Heart right ventricle (tissue), 16 donors: ENCODE data around the gene NFAT5. TPM values are rescaled to one million over a fixed set of nuclear protein-coding genes. Genes with fewer than 3 reads are reported as not detected.

ENCODE experiments used
- ATAC-seq, 8 donors: fragments of 200-7000 bp; cut with Tn5 transposase; one replicate each; pipeline ENCODE4 v1.9.1; 2020; ENCODE audit warnings: mild to moderate bottlenecking in 8 of 8, moderate library complexity in 8 of 8, moderate number of reproducible peaks in 1 of 8
- DNase-seq, 2 donors: peaks; one replicate each; pipeline ENCODE4 v3.0.0-alpha.2; 2020
- H3K27ac ChIP-seq, 10 donors: fragments of 200-600 bp; sonication (generic) in 2 of 10; one replicate each; pipeline versions ENCODE4 v1.5.0 to v1.8.0; 2020 to 2022; ENCODE audit warnings: mild to moderate bottlenecking in 3 of 10
- H3K27me3 ChIP-seq, 7 donors: fragments of 200-600 bp; one replicate each; pipeline ENCODE4 v1.8.0; 2021 to 2022; ENCODE audit warnings: mild to moderate bottlenecking in 2 of 7
- H3K36me3 ChIP-seq, 9 donors: fragments of 200-600 bp; sonication (generic) in 1 of 9; one replicate each; pipeline versions ENCODE4 v1.5.0 to v1.8.0; 2020 to 2022; ENCODE audit warnings: mild to moderate bottlenecking in 2 of 9
- H3K4me1 ChIP-seq, 9 donors: fragments of 200-600 bp; sonication (generic) in 1 of 9; one replicate each; pipeline versions ENCODE4 v1.5.0 to v1.8.0; 2020 to 2022; ENCODE audit warnings: mild to moderate bottlenecking in 4 of 9
- H3K4me3 ChIP-seq, 10 donors: fragments of 200-600 bp; sonication (generic) in 2 of 10; one replicate each; pipeline versions ENCODE4 v1.5.0 to v1.8.0; 2020 to 2022; ENCODE audit warnings: mild to moderate bottlenecking in 7 of 10, moderate library complexity in 2 of 10
- H3K9me3 ChIP-seq, 11 donors: fragments of 200-600 bp in 10 of 11; sonication (generic) in 2 of 11; one replicate each; pipeline versions ENCODE4 v1.5.0 to v1.8.0; 2013 to 2022; ENCODE audit warnings: mild to moderate bottlenecking in 2 of 11, control low read depth in 1 of 11, moderate library complexity in 1 of 11
- WGBS, 2 donors: extraction: QIAGEN DNeasy Blood & Tissue Kit; methylation state at CpG; one replicate each; pipeline ENCODE4 v1.1.7; 2013; ENCODE audit warnings: inconsistent platforms in 1 of 2; 5-methylcytosine and 5-hydroxymethylcytosine counted together
- intact Hi-C, 10 donors: fragments of 100-400 bp; cut with DNase I; formaldehyde crosslinking; loops; one replicate each; pipeline versions ENCODE4 v1.11.1 to v1.14.2; 2022
- microRNA-seq, 2 donors: library from miRNA; unstranded; fragments of <30 nt; microRNA quantifications; one replicate each; pipeline ENCODE4 v1.2.0, GENCODE V29; 2021
- polyA plus RNA-seq, 2 donors: library from polyadenylated mRNA; stranded (reverse); fragments of 200-250 nt; gene quantifications; one replicate each; pipeline ENCODE4 v1.2.3, GENCODE V29; 2013
- total RNA-seq, 10 donors: library from RNA; stranded (reverse); fragmentation: NEBNext Ultra II Directional in 3 of 10; extraction: Animal tissue kit (Norgen Biotek cat#: 25700) in 3 of 10; gene quantifications; one replicate each; pipeline versions ENCODE4 v1.2.1 to v1.2.4, GENCODE V29; 2021 to 2023
- TF ChIP-seq, protein P1 (sequence below), 9 donors: fragments of 200-600 bp; sonication (generic) in 2 of 9; IDR thresholded peaks; one replicate each; pipeline versions ENCODE4 v1.5.0 to v1.8.0; 2021 to 2022; ENCODE audit warnings: antibody characterized with exemption in 9 of 9, mild to moderate bottlenecking in 5 of 9, moderate library complexity in 1 of 9
- donor health status: Arrhythmogenic right ventricular cardiomyopathy.
- donor health status: ischemic (EF 13 %, LVEDD 7.1; RV severe dilation, severe dysfunction).
- donor health status: healthy with polysubstance abuse.
- donor health status: DM: no; HTN: yes; CAD: no.
- donor health status: DM: no; HTN: no; CAD: no.
- donor health status: ischemic (EF 25% LVEDD 6.9; RV normal size, moderate dysfunction).
- donor health status: ischemic (EF 25% LVEDD 5.7; RV mildly dilated, moderate dysfunction).
- donor health status: healthy.
- donor health status: DM: yes; HTN: yes; CAD: no.
- donor health status: Ischemic cardiomyopathy.
- donor health status: ischemic (EF 35%, LVEDD 5.7; RV mildly dilated, moderate dysfunction).
- donor health status: nonischemic (EF 11% LVEDD 7.7; RV severe dilation, severe dysfunction).
- donor health status: DM: yes; HTN: yes; CAD: no.
- donor health status: PGD.
- donor health status: ischemic (EF 29% LVEDD 5.4; RV normal size, mild dysfunction).
- donor health status: nonischemic (EF 23%, LVEDD 6.1; RV moderate dilation, normal function).

Gene NFAT5
- total and polyA plus RNA-seq, 12 donors, result 1.7 to 23.7 (median 20.8) TPM

DNA sequence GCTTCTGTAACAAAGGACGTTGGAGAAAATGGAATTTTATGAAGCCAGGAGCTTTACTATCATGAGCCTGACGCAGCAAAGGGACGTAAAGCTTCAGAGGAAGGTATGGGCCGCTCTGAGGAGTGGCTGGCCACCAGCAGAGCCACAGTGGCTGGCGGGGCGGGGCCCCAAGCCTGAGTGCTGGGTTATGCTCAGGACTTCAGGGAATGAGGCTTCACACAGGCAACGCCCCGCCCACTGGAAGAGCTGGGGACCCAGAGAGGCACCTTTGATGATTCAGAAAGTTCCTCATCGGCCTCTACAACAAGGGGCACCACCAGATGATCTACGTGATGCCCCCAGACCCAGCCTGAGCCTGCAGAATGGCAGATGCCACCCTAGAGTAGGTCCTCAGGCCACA lies 180.2 kb downstream of the NFAT5 start:
- H3K4me1 ChIP-seq, result peaks cover 0 to 16% (median 13%) of the 10 kb centered on the region in 9 donors
- H3K9me3 ChIP-seq, result no peaks in the 10 kb centered on the region
- no peak for DNase-seq
- no peaks in the 10 kb centered on the region for H3K27me3 ChIP-seq
- 91 to 94% methylated on average over 10 of the region's 10 CpGs for WGBS, 2 donors
- no peak overlapping the region for H3K27ac ChIP-seq
- intact Hi-C loops, result no loop called here
- no peak for ATAC-seq
- H3K36me3 ChIP-seq, result peaks cover 0 to 100% (median 79%) of the 10 kb centered on the region in 9 donors
- TF ChIP-seq, protein P1, sequence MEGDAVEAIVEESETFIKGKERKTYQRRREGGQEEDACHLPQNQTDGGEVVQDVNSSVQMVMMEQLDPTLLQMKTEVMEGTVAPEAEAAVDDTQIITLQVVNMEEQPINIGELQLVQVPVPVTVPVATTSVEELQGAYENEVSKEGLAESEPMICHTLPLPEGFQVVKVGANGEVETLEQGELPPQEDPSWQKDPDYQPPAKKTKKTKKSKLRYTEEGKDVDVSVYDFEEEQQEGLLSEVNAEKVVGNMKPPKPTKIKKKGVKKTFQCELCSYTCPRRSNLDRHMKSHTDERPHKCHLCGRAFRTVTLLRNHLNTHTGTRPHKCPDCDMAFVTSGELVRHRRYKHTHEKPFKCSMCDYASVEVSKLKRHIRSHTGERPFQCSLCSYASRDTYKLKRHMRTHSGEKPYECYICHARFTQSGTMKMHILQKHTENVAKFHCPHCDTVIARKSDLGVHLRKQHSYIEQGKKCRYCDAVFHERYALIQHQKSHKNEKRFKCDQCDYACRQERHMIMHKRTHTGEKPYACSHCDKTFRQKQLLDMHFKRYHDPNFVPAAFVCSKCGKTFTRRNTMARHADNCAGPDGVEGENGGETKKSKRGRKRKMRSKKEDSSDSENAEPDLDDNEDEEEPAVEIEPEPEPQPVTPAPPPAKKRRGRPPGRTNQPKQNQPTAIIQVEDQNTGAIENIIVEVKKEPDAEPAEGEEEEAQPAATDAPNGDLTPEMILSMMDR (IDR thresholded peaks at IDR 0.05), result no peak
- H3K4me3 ChIP-seq, result no peak overlapping the region

DNA sequence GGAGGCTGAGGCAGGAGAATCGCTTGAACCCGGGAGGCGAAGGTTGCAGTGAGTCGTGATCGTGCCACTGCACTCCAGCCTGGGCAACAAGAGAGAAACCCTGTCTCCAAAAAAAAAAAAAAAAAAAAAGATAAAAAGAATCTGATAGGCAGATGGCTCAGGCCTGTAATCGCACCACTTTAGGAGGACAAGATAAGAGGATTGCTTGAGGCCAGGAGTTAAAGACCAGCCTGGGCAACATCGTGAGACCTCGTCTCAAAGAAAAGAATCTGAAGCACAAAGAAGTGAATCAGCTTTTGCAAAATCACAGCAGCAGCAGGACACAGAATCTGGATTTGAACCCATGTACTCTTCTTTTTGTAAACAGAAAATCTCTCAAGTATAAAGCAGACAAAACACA lies 181.3 kb downstream of the NFAT5 start:
- Histone ChIP-seq H3K4me3 (no peak overlapping the region), H3K27ac (no peak overlapping the region), H3K27me3 (no peaks in the 10 kb centered on the region), H3K4me1 (peaks cover 0 to 5% (median 3%) of the 10 kb centered on the region in 9 donors), H3K9me3 (no peaks in the 10 kb centered on the region), H3K36me3 (peaks cover 0 to 100% (median 75%) of the 10 kb centered on the region in 9 donors)
- intact Hi-C loops, result no loop called here
- TF ChIP-seq, protein P1 (IDR thresholded peaks at IDR 0.05), result no peak
- no peak for DNase-seq
- 73 to 83% methylated on average over 8 of the region's 8 CpGs for WGBS, 2 donors
- no peak for ATAC-seq

DNA sequence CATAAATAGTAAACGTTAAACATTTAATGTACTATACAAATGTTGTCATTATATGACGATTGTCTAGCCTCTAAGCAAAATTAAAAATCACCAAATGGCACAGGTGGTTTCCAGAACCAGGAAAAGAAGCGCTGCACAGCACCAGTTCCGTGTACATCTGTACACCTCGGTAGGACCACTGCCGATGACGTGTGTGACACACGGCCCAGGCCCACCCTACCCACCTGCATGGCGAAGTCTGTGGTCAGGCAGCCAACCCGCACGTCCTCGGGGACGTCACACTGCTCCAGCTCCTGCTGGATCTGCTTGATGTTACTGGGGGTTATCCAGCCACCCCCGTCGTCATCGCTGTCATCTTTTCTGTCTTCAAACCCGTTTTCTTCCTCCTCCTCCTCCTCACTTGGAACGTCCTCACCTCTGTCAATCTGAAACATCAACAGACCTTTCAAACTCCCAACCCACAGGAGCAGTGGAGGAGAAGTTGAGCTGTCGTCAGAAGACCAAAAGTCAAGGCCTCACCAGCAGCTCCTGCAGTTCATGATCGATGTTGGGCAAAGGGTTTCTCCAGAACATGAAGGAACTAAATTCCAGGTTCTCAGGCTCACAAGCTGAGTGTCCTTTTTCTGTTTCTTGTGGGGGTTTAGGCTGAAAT lies 183.1 kb downstream of the NFAT5 start:
- TF ChIP-seq, protein P1 (IDR thresholded peaks at IDR 0.05), result no peak
- H3K36me3 ChIP-seq, result peaks cover 0 to 92% (median 65%) of the 10 kb centered on the region in 9 donors
- no peaks in the 10 kb centered on the region for H3K9me3 ChIP-seq
- ATAC-seq (peak in 1 of 8 donors; percentile 29), DNase-seq (no peak)
- no peak overlapping the region for H3K27ac ChIP-seq
- intact Hi-C loops, result no loop called here
- H3K4me3 ChIP-seq, result no peak overlapping the region
- WGBS, 2 donors, result 87 to 90% methylated on average over 20 of the region's 20 CpGs
- H3K4me1 ChIP-seq, result peaks cover 0 to 17% (median 14%) of the 10 kb centered on the region in 9 donors
- no peaks in the 10 kb centered on the region for H3K27me3 ChIP-seq

DNA sequence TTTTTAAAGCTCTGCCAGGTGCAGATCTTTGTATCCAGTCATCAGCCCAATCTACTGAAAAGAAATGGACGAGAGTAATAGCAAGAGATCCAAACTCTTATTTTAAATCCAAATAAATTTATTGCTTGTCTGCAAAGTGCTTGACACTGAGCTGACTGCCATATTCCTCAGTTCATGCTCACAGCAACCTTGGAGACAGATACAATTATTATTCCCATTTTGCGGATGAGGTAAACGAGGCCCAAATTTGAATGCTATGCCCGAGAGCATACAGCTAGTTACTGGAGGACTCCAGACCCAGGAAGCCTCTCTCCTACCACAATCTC lies 188.3 kb downstream of the NFAT5 start:
- Histone ChIP-seq H3K9me3 (no peaks in the 10 kb centered on the region), H3K4me1 (peaks cover 0 to 26% (median 18%) of the 10 kb centered on the region in 9 donors), H3K27me3 (no peaks in the 10 kb centered on the region), H3K27ac (peak overlapping the region in 8 of 10 donors; percentile 57 to 86 (median 76)), H3K4me3 (peak overlapping the region; percentile 63 to 93 (median 82)), H3K36me3 (peaks cover 0 to 39% (median 28%) of the 10 kb centered on the region in 9 donors)
- intact Hi-C loops, result loop anchor here (1.0 to 10.0 kb wide), 8 partner anchors 27 to 359 kb away; partner anchors contain the start of gene NQO1 (in 1 of the 10)
- DNase-seq (no peak), ATAC-seq (no peak)
- TF ChIP-seq, protein P1 (IDR thresholded peaks at IDR 0.05), result no peak
- 18 to 20% methylated on average over 4 of the region's 4 CpGs for WGBS, 2 donors

Small RNAs within 50 kb of the gene (microRNA-seq; reads per million reads assigned to microRNA genes)
- 0 reads per million in 2 donors for gene MIR1538

Other genes starting within 250 kb of the NFAT5 start
- gene PDF, start 235.4 kb upstream of the NFAT5 start, total RNA-seq, result 10 to 100 TPM in 1 of 10 donors, 1 to 10 TPM in 9; 3.9 to 10.7 (median 5.4) TPM
- gene PDF, start 235.4 kb upstream of the NFAT5 start, polyA plus RNA-seq, result 1 to 10 TPM; 2.0 to 9.9 TPM
- gene COG8, start 226.4 kb upstream of the NFAT5 start, total RNA-seq, result 10 to 100 TPM; 20.0 to 29.1 (median 23.7) TPM
- 10 to 100 TPM; 15.7 to 16.8 TPM for gene COG8, start 226.4 kb upstream of the NFAT5 start, polyA plus RNA-seq
- 10 to 100 TPM in 1 of 10 donors, 1 to 10 TPM in 9; 6.1 to 15.8 (median 7.8) TPM for gene NIP7, start 226.2 kb upstream of the NFAT5 start, total RNA-seq
- gene NIP7, start 226.2 kb upstream of the NFAT5 start, polyA plus RNA-seq, result 1 to 10 TPM; 8.0 to 8.2 TPM
- gene TMED6, start 214.2 kb upstream of the NFAT5 start, total RNA-seq, result under 1 TPM in 4 of 10 donors, not detected in 6; 0.32 to 0.41 (median 0.38) TPM
- gene TMED6, start 214.2 kb upstream of the NFAT5 start, polyA plus RNA-seq, result under 1 TPM in 1 of 2 donors, not detected in 1; 0.37 TPM
- gene TERF2, start 180.0 kb upstream of the NFAT5 start, total RNA-seq, result 10 to 100 TPM; 19.9 to 31.9 (median 28.3) TPM
- 10 to 100 TPM in 1 of 2 donors, 1 to 10 TPM in 1; 6.7 to 12.8 TPM for gene TERF2, start 180.0 kb upstream of the NFAT5 start, polyA plus RNA-seq
- gene CYB5B, start 141.3 kb upstream of the NFAT5 start, total RNA-seq, result 10 to 100 TPM; 59.8 to 84.2 (median 72.5) TPM
- 10 to 100 TPM; 53.8 to 59.9 TPM for gene CYB5B, start 141.3 kb upstream of the NFAT5 start, polyA plus RNA-seq
- gene NQO1, start 160.6 kb downstream of the NFAT5 start, total RNA-seq, result 10 to 100 TPM in 6 of 10 donors, 1 to 10 TPM in 4; 5.9 to 37.3 (median 12.2) TPM
- gene NQO1, start 160.6 kb downstream of the NFAT5 start, polyA plus RNA-seq, result 10 to 100 TPM; 13.6 to 16.6 TPM
- gene NOB1, start 189.0 kb downstream of the NFAT5 start, total RNA-seq, result 10 to 100 TPM; 11.2 to 23.4 (median 15.6) TPM
- 10 to 100 TPM in 1 of 2 donors, 1 to 10 TPM in 1; 5.4 to 23.1 TPM for gene NOB1, start 189.0 kb downstream of the NFAT5 start, polyA plus RNA-seq
- gene WWP2, start 196.4 kb downstream of the NFAT5 start, total RNA-seq, result 10 to 100 TPM; 19.1 to 31.1 (median 21.2) TPM
- gene WWP2, start 196.4 kb downstream of the NFAT5 start, polyA plus RNA-seq, result 10 to 100 TPM in 1 of 2 donors, 1 to 10 TPM in 1; 9.0 to 13.1 TPM